HepG2 (cell line): ENCODE measurements around the gene USP20. TPM values are rescaled to one million over a fixed set of nuclear protein-coding genes. Genes with fewer than 3 reads are reported as not detected.

ENCODE experiments used
- AHR ChIP-seq: IDR thresholded peaks from 2 replicates; pipeline ENCODE4 v1.6.1; 2018; ENCODE audit warnings: missing genetic modification reagents, missing compliant biosample characterization
- ARNTL ChIP-seq: sonication (generic); formaldehyde crosslinking; IDR thresholded peaks from 2 replicates; pipeline ENCODE4 v1.4.0; 2020; ENCODE audit warnings: mild to moderate bottlenecking, missing genetic modification reagents
- ETV5 ChIP-seq: IDR thresholded peaks from 2 replicates; pipeline ENCODE4 v1.6.1; 2018; ENCODE audit warnings: missing biosample characterization, missing genetic modification reagents, inconsistent platforms, borderline replicate concordance
- HIVEP1 ChIP-seq: sonication (generic); formaldehyde crosslinking; IDR thresholded peaks from 2 replicates; pipeline ENCODE4 v1.4.0; 2020; ENCODE audit warnings: mild to moderate bottlenecking, missing genetic modification reagents
- HMGA1 ChIP-seq: sonication (generic); formaldehyde crosslinking; conservative IDR thresholded peaks from 2 replicates; pipeline ENCODE4 v1.4.0; 2020; ENCODE audit warnings: missing genetic modification reagents
- HNF1B ChIP-seq: sonication (generic); formaldehyde crosslinking; IDR thresholded peaks from 2 replicates; pipeline ENCODE4 v1.5.1; 2020; ENCODE audit warnings: mild to moderate bottlenecking, moderate library complexity, missing genetic modification reagents
- MAFK ChIP-seq, 2 experiments: IDR thresholded peaks in 1 of 2; conservative IDR thresholded peaks in 1 of 2; 2 replicates each; pipeline ENCODE4 v1.6.1; 2011; ENCODE audit warnings: improper control_type of control experiment in 2 of 2, low read length in 2 of 2
- MEF2D ChIP-seq: sonication (generic); formaldehyde crosslinking; IDR thresholded peaks from 2 replicates; pipeline ENCODE4 v1.5.1; 2020; ENCODE audit warnings: mild to moderate bottlenecking, missing genetic modification reagents
- MNT ChIP-seq: fragments of 450-650 bp; IDR thresholded peaks from 2 replicates; pipeline ENCODE4 v1.6.1; 2016
- MTA1 ChIP-seq: sonication (generic); formaldehyde crosslinking; IDR thresholded peaks from 2 replicates; pipeline ENCODE4 v1.4.0; 2020; ENCODE audit warnings: missing genetic modification reagents, mild to moderate bottlenecking, borderline replicate concordance
- NCOA1 ChIP-seq: sonication (generic); formaldehyde crosslinking; IDR thresholded peaks from 2 replicates; pipeline ENCODE4 v1.9.0; 2021; ENCODE audit warnings: missing genetic modification reagents
- NKX3-1 ChIP-seq: sonication (generic); formaldehyde crosslinking; IDR thresholded peaks from 2 replicates; pipeline ENCODE4 v1.5.0; 2020; ENCODE audit warnings: missing genetic modification reagents
- PHB2 ChIP-seq: fragments of 450-650 bp; IDR thresholded peaks from 2 replicates; pipeline ENCODE4 v1.6.1; 2018; ENCODE audit not compliant: partially characterized antibody
- RORA ChIP-seq: sonication (generic); formaldehyde crosslinking; IDR thresholded peaks from 2 replicates; pipeline ENCODE4 v1.5.0; 2020; ENCODE audit warnings: mild to moderate bottlenecking, missing genetic modification reagents, moderate library complexity
- TARDBP ChIP-seq: sonication (generic); formaldehyde crosslinking; IDR thresholded peaks from 2 replicates; pipeline ENCODE4 v1.8.0; 2022; ENCODE audit warnings: mild to moderate bottlenecking, missing genetic modification reagents
- TCF12 ChIP-seq, 2 experiments: fragments of 450-650 bp in 1 of 2; sonication (generic) in 1 of 2; formaldehyde crosslinking in 1 of 2; IDR thresholded peaks; 2 replicates each; pipeline versions ENCODE4 v1.6.1 to v1.8.0; 2017 to 2022; ENCODE audit warnings: antibody characterized with exemption in 1 of 2, mild to moderate bottlenecking in 1 of 2, missing genetic modification reagents in 1 of 2, moderate library complexity in 1 of 2
- U2AF1 ChIP-seq: fragments of 200-400 bp; formaldehyde crosslinking; optimal IDR thresholded peaks from 2 replicates; pipeline ENCODE3; 2017; ENCODE audit warnings: mild to moderate bottlenecking, low read depth, low read length
- ZC3H13 ChIP-seq: sonication (generic); formaldehyde crosslinking; IDR thresholded peaks from 2 replicates; pipeline ENCODE4 v1.8.1; 2023; ENCODE audit warnings: mild to moderate bottlenecking, missing genetic modification reagents, moderate library complexity
- ZEB1 ChIP-seq: IDR thresholded peaks from 2 replicates; pipeline ENCODE4 v1.6.1; 2012; ENCODE audit warnings: mild to moderate bottlenecking, low read depth, inconsistent platforms; ENCODE audit not compliant: insufficient replicate concordance
- ZNF253 ChIP-seq: sonication (generic); formaldehyde crosslinking; IDR thresholded peaks from 2 replicates; pipeline ENCODE4 v1.8.0; 2022; ENCODE audit warnings: mild to moderate bottlenecking, missing genetic modification reagents, borderline replicate concordance
- ZNF263 ChIP-seq: sonication (generic); formaldehyde crosslinking; IDR thresholded peaks from 2 replicates; pipeline ENCODE4 v1.4.0; 2020; ENCODE audit warnings: missing genetic modification reagents
- ZNF274 ChIP-seq: sonication (generic); formaldehyde crosslinking; IDR thresholded peaks from 2 replicates; pipeline ENCODE4 v1.5.1; 2020; ENCODE audit warnings: mild to moderate bottlenecking, missing genetic modification reagents
- ZNF44 ChIP-seq: sonication (generic); formaldehyde crosslinking; IDR thresholded peaks from 2 replicates; pipeline ENCODE4 v1.5.1; 2020; ENCODE audit warnings: mild to moderate bottlenecking, missing genetic modification reagents
- ZNF451 ChIP-seq: sonication (generic); formaldehyde crosslinking; IDR thresholded peaks from 2 replicates; pipeline ENCODE4 v1.5.0; 2020; ENCODE audit warnings: mild to moderate bottlenecking, missing genetic modification reagents
- ZNF770 ChIP-seq: sonication (generic); formaldehyde crosslinking; IDR thresholded peaks from 2 replicates; pipeline ENCODE4 v1.5.0; 2020; ENCODE audit warnings: mild to moderate bottlenecking, missing genetic modification reagents
- polyA plus RNA-seq, 8 experiments: library from polyadenylated mRNA; depleted of rRNA in 3 of 8; stranded (reverse) in 7 of 8; unstranded in 1 of 8; fragments of >200 nt; fragmentation: Illumina TruSeq in 4 of 8; extraction: Trizol in 4 of 8; gene quantifications; 2 replicates each; pipeline versions ENCODE4 v1.2.1 to v1.2.3, GENCODE V29; 2011 to 2016; ENCODE audit warnings: low read depth in 4 of 8, missing spikeins in 1 of 8, mixed read lengths in 1 of 8; ENCODE audit not compliant: insufficient read depth in 1 of 8
- total RNA-seq, 5 experiments: library from RNA; depleted of rRNA; stranded (reverse); fragments of >200 nt; fragmentation: Illumina TruSeq; extraction: Trizol; gene quantifications; 2 replicates each; pipeline ENCODE4 v1.2.3, GENCODE V29; 2016; ENCODE audit warnings: low read depth in 1 of 5

The USP20 gene
- total and polyA plus RNA-seq, 2 of the 13 experiments (the other 11 are each of a cell fraction or from before 2014, with no cell fraction given) = 4.4 to 5.9 TPM

GRCh38 chr9:129885018-129885669 lies 49.9 kb downstream of the USP20 start (continued):
- peak; percentile 49 for TF ChIP-seq U2AF1
- TF ChIP-seq ZC3H13 = peak; percentile 15; the same call in 1 of the 2 replicates
- TF ChIP-seq NKX3-1 (CRISPR knock-in tag) = no peak
- TF ChIP-seq HNF1B = peak; percentile 68; the same call in 1 of the 2 replicates
- no peak for TF ChIP-seq AHR (CRISPR knock-in tag)
- TF ChIP-seq TARDBP = no peak
- TF ChIP-seq ZEB1 = peak; percentile 8
- no peak for TF ChIP-seq MEF2D
- no peak for TF ChIP-seq TCF12 (IDR thresholded peaks at IDR 0.05)
- TF ChIP-seq TCF12 (CRISPR knock-in tag; IDR thresholded peaks at IDR 0.05) = no peak
- no peak; the same call in 1 of the 2 replicates for TF ChIP-seq HIVEP1 (CRISPR knock-in tag)
- no peak for TF ChIP-seq ETV5 (CRISPR knock-in tag)
- no peak for TF ChIP-seq ARNTL (CRISPR knock-in tag)
- peak; percentile 22; the same call in 1 of the 2 replicates for TF ChIP-seq ZNF451 (CRISPR knock-in tag)
- no peak for TF ChIP-seq PHB2
- no peak for TF ChIP-seq HMGA1
- no peak for TF ChIP-seq ZNF770 (CRISPR knock-in tag)
- no peak for TF ChIP-seq MTA1
- no peak for TF ChIP-seq RORA
- no peak for TF ChIP-seq MNT
- TF ChIP-seq NCOA1 = no peak
- 0 out of 2 replicates have a peak, but pooled peaks have one; percentile 44 for TF ChIP-seq ZNF274 (CRISPR knock-in tag)
- TF ChIP-seq ZNF263 (CRISPR knock-in tag) = no peak
- peak; percentile 68; the same call in 1 of the 2 replicates for TF ChIP-seq ZNF44
- TF ChIP-seq MAFK (conservative IDR thresholded peaks at IDR 0.05 in 1 of 2, IDR thresholded peaks at IDR 0.05 in 1 of 2; ENCODE audit: low read length in 2 of 2) = no peak
- 0 out of 2 replicates have a peak, but pooled peaks have one; percentile 17 for TF ChIP-seq ZNF253
